Kidney tubule cell (primary cell): ENCODE measurements around the gene ARHGEF25.

Experiments used
- DNase-seq: peaks from one replicate; pipeline ENCODE4 v3.0.0-alpha.2; 2018; ENCODE audit warnings: low spot score

Gene ARHGEF25

GRCh38 chr12:57586128-57586527, 25.1 kb upstream of the ARHGEF25 start:
- DNase-seq, result no peak

- no peak for DNase-seq
These were observed 24.3 kb upstream of the ARHGEF25 start for GRCh38 chr12:57586832-57587429.

- DNase-seq, result peak; percentile 21
These were observed 22.2 kb upstream of the ARHGEF25 start for GRCh38 chr12:57588951-57589610.

GRCh38 chr12:57590479-57590863, 20.8 kb upstream of the ARHGEF25 start:
- DNase-seq, result no peak

DNA sequence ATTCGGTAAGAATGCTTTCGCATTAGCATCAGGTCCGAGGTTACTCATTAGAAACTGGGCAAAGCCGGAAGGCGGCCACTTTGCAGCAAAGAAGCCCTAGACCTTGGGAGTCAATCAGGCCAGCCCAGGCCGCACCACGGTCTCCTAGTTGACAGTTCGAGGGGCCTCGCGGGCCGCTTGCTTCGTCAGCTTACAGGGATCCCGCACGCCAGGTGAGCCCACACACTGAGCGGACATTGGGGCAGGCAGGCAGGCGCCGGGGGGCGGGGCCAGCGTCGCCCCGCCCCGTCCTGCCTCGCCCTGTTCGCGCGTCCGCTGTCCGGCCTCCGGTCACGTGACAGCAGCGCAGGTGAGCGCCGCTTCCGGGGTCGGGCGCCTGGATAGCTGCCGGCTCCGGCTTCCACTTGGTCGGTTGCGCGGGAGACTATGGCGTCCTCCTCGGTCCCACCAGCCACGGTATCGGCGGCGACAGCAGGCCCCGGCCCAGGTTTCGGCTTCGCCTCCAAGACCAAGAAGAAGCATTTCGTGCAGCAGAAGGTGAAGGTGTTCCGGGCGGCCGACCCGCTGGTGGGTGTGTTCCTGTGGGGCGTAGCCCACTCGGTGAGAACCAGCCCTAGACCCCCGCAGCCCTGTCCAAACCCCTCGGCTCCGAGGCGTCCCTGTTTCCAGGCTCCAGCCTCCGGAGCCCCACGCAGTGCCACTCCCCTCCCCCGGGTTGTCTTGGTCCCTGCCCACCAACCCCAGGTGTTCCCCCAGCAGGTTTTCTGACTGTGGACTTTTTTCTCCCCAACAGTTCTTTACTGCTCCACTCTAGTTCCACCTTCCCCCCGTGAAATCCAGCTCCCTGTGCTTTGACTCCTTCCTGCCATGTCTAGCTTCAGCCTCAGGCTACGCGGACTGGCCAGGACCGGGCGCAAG, 20.1 kb upstream of the ARHGEF25 start, which contains the start of gene PIP4K2C:
Gene PIP4K2C (plus strand): TSS at position 329 of the 918 bp plus-strand sequence. CDS start 98 bp downstream, at position 427.
- DNase-seq, result peak; percentile 88

DNA sequence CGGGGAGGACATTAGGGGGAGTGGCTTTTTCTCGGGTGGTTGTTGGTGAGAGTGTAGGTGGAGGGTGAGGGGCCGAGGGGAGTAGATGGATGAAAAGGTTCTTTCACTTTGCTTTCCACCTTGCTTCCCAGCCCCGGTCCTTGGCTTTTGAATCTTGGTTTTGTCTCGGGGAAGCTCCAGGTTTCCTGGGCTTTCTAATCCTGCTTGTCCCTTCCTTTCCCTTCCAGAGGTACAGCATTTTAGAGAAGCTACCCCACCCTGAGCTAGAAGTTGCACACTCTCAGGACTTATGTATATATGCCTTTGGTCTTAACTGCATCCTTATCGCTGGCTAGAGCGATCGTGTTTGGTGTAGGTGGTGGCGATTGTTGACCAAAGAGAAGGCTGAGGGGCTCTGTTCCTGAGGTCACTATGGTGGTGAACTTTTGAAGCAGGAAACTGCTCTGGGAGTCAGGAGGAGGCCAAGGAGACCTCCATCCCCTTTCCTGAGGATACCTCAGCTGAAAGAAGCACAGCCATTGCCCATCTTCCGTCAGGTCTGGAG, 19.4 kb upstream of the ARHGEF25 start:
- DNase-seq, result no peak

DNA sequence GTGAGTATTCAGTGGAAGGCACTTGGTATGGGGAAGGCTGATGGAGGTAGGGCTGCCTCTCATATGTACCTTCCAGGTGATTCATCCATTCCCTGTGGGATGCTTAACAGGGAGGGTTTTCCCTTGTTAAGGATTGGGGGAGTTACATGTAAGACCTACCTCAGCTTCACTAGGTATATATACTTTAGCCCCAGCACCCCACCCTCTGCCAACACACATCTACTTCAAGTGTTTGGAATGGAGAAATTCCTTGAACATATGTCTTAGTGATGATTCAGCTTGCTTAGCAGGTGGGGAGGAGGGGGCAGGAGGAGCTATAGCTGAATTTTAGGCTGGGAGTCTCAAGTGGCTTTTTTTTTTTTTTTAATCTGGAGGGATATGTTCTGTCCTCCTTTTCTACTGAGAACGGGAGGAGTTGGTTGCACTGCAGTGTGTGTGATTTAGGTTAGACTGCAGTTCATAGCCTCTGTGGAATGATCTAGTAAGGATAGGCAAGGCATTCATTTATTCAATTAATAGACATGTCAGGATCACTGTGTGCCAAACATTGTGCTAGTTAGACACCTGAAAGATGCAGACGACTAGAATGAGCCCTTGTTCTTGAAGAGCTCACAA, 18.6 kb upstream of the ARHGEF25 start:
- peak; percentile 63 for DNase-seq

DNA sequence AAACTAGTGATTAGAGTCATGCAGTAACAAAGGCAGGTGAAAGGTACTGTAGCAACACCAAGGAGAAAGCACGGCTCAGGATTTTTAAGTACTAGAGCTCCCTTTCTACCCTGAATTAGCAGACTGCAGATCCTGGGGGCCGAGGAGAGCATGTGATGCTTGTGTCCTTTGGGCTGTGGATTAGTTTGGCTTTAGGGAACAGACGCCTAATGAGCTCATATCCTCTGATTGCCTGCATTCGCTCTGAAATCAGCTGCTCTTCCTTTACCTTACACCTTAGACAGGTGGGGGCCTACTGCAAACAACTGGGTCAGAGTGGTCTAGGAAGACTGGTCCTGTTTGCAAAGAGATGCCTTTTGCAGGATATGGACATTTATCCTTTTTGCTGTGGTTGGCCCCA, 18.0 kb upstream of the ARHGEF25 start:
- no peak for DNase-seq

- no peak for DNase-seq
These were observed 10.8 kb upstream of the ARHGEF25 start for GRCh38 chr12:57600395-57600794.

DNA sequence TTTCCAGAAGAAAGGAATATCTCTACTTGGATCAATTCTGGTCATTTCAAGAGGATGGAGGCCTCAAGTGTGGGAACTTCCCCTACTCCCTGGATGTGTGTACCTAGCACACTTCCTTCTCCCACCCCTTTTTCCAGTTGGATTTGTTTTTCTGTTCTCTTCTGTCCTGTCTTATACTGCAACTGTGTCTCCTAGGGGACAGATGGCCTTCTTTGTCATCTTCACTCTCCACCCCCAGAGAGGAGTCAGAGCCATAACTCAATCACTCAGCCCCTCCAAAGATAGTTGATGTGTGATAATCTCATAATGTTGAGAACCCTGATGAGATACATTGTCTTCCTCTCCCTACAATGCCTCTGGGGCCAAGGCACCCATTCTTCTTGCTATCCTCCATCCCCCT, 8.7 kb upstream of the ARHGEF25 start:
- DNase-seq, result no peak

DNA sequence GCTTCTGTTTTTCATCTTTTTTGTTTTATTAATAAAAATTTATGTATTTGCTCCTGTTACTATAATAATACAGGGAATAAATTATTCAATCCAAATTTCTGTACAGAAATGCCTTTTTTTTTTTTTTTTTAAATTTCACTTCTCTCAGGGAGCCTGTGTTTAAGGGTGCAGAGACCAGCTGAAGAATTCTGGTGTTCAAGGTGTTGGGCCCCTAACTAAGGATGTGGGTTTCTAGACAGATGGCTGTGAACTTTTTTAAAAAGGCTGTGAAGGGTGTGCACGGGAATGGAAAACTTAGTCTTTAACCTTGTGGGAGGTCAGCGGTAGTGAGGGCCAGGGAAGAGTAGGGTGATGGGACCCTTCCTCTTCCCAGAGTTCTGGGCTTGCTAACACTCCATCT, 7.9 kb upstream of the ARHGEF25 start:
- DNase-seq, result no peak

DNA sequence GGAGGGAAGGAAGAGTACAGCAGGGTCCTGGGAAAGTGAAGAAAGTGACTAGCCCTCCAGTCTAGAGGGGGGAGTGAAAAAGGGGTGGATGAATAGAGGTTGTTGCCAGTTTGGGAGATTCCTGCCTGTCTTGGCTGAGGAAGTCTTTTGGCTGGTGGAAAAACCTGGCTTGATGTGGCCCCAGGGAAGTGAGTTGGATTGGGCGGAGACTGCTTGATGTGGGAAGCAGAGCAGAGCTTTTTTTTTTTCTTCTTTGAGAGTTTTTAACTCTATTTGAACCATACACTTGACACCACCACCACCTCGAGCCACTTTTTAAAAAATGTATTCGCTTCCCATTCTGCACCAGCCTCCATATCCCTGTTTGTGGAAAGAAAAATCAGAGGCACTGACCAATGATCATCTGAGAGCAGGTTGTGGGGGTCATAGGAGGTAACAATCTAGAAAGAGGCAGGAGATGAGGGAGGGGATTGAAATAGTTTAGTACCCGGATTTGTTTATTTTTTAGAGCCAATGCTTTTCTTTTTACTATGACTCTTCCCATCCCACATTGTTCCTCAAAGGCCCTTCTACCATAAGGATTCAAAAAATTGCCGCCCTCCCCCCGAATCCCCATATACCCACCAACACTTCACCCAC, 7.3 kb upstream of the ARHGEF25 start:
- peak; percentile 25 for DNase-seq

DNA sequence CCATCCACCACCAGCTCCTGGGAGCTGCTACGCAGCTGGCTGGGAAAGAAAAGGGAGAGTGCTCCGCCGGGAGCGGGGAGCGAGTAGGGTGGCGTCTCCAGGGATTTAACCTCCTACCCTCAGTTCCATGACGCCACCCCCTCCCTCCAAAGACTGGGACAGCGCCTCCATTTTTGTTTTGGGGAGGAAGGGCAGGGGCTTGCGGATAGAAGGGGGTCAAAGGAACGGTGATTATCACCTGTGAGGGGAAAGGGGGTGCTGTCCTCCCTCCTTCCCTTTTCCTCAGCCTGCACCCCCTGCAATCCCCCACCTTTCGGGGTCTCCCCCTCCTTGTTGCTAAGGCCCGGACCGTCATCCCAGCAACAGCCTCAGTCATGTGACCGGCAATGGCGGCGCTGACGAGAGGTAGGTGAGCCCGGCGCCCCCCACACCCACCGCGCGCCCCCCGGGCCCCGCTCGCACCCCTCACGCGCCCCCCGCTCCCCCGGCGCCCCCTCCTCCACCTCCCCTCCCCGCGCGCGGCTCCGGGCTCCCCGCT, 6.7 kb upstream of the ARHGEF25 start, which contains the start of gene DTX3:
Gene DTX3 (plus strand): TSS at position 371 of the 538 bp plus-strand sequence. CDS start 1,694 bp downstream, outside the sequence.
- DNase-seq, result peak; percentile 22

DNA sequence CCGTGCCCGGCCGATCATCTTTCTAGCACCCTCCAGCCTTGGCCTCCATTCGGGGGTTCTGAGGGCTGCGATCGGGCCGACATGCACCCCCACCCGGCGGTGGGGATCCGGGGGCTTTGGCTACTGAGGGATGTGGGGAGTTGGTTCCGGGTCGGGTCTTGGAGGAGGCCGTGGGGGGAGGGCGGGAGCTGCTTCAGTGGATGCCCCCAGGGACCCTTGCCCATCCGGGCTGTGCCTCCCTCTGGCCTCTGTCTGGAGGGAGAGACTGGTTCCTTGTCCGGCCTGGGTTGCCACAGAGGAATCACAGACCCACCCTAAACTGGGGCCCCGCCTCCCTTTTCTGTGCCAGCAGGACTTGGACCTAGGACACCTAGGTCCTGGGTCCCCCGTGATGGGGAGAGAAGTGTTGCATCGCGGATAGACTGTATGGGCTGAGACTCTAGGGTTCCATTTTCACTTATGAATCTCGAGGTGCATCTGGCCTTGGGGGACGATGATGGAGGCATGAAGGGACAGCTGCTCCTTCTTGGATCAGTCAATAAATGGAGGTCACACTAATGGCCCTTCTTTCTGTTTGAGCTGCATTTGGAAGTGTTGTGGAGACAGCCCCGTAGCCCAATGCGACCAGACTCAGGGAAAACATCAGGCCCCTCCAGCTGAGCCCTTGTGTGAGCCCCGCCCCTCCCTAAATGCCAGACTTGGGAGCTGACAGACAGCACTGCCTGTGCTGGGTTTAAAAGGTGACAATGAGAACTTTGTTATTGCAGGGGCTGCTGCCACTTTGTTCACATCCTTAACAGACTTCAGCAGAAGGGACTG, 6.0 kb upstream of the ARHGEF25 start:
- no peak for DNase-seq

DNA sequence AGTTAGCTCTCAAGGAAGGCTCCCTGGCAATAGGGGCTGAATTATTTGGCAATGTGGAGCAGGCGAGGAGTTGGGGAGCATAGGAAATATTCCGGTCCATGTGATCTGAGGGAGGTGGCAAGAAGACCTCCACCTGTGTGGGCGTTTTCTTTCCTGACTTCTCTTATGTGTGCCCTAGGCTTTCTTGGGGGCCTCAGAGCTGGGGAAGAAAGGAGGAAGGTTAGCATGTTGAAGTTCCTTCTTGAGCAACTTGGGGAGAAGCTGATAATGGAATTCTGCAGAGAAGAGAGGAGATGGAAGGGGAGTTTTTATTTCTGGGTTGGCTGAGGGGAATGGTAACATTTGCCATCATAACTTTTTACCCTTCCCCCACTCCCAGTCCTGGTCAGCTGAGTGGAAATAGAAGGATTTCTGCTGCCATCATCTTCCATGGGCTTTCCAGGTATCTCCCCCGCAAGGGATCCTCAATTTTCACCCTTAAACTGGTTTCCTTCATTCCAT, 5.4 kb upstream of the ARHGEF25 start:
- no peak for DNase-seq

DNA sequence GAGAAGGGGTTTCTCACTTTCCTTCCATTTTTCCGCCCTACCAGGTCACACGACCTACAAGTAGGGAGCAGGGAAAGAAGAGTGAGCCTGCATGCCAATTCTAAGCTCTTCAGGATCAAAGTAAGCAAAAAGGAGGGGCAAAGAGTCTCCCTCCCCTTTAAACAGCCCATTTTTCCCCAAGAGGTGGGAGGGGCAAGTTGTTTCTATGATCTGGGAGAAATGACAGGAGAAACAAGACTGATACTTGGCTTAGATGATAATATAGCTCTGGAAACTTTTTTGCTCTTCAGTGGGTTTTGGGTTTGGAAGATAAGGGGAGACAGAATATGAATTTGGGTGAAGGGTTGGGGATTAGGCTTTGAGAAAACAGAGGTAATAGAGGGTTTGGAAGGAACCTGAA, 4.8 kb upstream of the ARHGEF25 start:
- no peak for DNase-seq

DNA sequence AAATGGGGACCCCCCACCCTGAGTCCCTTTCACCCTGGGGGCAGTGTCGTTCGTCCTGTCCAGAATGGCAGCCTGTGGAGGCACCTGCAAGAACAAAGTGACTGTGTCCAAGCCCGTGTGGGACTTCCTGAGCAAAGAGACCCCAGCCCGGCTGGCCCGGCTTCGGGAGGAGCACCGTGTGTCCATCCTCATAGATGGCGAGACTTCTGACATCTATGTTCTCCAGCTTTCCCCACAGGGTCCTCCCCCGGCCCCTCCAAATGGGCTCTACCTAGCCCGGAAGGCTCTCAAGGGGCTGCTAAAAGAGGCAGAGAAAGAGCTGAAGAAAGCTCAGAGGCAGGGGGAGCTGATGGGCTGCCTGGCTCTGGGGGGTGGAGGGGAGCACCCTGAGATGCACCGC, 4.4 kb upstream of the ARHGEF25 start:
- no peak for DNase-seq

DNA sequence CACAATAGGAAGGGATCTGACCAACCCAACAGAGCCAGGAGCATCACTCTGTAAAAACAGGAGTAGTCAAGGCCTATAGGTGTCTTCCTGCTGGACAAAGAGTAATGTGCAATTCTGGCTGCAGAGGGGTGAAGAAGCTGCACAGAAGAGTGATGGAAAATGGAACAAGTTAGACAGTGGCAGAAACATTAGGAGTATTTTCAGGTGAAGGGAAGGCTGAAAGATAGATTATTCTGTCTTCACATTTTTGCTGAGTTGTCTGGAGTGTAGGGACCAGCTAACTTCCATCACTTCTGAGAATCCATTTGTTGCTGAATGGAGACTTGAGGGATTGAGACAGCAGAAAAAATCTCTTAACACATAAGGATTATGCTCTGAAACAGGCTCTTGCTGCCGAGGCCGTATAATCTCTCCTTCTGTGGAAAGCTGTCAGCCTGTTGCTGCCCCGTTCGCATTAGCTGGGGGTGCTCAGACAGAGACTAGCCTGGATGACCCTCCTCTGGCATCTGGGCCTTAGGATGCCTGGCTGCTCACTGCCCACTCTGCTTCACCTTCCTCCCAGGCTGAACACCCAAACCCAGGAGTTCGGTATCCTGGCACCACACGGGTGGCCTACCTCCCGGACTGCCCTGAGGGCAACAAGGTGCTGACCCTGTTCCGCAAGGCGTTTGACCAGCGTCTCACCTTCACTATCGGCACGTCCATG, 3.1 kb upstream of the ARHGEF25 start:
- DNase-seq, result no peak

DNA sequence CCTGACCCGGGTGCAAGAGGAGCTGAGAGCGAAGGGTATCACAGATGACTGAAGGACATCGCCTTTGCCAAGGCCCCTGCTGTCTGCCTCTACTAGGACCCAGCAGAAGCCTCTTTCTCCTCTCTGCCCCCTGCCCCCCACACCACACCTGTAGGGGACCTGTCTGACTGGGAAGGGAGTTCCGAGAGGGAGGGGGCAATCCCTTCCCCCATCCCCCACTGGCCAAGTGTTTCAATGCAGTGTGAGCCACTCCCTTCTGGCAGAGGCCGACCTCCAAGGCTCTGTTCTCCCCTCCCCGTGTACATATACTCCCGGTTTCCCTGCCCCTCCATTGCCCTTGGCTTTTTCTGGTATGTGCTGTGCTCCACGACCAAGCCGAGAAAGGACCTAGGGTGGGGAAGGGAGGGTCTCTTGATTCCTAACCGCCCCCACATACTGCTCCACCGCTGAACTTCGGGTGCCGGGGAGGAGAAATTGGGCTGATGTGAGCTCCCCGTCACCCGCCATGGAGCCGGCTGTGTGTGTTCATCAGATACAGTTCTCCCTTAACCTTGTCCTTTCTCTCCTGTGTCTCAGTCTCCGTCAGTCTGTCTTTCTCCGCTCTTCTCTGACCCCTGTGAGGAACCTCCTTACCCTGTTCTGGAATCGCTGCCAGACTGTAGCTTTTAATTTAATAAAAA, 2.0 kb upstream of the ARHGEF25 start:
- DNase-seq, result no peak
